GM12801 (cell line): Measurements from ENCODE around the gene IQGAP2.

Experiments
- TF ChIP-seq, protein P1 (sequence below): IDR thresholded peaks from one replicate; pipeline ENCODE4 v1.5.1; 2011; ENCODE audit warnings: control low read depth; ENCODE audit not compliant: insufficient read length; ENCODE audit errors: extremely low read depth

The IQGAP2 gene

DNA sequence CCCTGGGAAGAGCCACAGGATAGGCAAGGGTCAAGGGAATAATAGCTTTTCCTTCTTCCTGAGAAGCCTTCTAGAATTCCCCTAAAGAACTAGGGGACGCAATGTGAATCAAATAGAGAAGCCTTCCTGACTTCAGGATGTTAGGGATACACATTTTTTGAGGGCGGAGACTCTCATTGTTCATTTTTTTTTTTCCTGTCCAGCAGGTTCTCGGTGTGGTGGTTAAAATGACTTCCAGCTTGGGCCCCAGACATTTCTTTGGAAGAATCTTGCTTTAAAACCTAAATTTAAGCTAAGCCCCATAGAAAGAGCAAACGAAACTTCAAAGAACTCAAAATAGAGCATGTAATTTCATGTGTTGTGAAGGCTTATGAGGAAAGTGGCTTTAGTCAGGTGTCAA lies 80.8 kb downstream of the IQGAP2 start:
- TF ChIP-seq, protein P1, sequence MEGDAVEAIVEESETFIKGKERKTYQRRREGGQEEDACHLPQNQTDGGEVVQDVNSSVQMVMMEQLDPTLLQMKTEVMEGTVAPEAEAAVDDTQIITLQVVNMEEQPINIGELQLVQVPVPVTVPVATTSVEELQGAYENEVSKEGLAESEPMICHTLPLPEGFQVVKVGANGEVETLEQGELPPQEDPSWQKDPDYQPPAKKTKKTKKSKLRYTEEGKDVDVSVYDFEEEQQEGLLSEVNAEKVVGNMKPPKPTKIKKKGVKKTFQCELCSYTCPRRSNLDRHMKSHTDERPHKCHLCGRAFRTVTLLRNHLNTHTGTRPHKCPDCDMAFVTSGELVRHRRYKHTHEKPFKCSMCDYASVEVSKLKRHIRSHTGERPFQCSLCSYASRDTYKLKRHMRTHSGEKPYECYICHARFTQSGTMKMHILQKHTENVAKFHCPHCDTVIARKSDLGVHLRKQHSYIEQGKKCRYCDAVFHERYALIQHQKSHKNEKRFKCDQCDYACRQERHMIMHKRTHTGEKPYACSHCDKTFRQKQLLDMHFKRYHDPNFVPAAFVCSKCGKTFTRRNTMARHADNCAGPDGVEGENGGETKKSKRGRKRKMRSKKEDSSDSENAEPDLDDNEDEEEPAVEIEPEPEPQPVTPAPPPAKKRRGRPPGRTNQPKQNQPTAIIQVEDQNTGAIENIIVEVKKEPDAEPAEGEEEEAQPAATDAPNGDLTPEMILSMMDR, result no peak

DNA sequence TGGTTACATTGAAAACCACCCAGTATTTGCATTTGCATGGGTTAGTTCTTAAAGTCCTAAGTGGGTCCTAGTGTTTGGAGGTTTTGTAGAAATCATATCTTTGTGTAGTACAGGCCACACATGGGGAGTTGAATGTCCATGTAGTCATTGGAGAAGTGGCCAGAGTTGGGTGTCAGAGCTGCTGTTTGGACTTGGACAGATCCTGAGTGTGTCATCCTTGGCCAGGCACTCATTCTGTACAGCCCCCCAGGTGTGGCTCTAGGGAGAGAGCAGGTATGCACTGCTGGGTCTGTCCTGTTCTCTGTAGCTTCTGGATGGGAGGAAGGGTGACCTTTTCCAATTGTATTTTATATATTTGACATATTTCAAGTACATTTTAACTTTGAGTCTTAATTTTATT lies 82.4 kb downstream of the IQGAP2 start:
- TF ChIP-seq, protein P1, result no peak

DNA sequence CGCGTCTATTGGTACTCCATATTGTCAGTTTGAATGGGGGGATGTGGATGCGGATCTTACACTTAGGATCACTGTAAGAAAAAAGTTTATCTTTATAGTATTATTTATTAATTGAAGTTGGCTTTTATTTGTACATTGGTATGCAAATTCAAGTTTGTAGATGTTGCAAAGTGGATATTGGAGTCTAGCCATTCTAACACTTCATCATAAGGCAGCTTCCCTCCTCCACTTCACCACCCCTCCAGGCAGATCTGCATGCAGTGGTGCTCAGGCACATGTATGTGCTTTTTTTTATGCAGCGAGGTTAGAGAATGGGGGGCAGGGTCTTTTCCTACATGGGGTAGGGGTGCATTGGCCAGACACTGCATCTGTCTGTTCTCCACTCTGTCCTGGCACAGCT lies 84.3 kb downstream of the IQGAP2 start:
- TF ChIP-seq, protein P1, result no peak

DNA sequence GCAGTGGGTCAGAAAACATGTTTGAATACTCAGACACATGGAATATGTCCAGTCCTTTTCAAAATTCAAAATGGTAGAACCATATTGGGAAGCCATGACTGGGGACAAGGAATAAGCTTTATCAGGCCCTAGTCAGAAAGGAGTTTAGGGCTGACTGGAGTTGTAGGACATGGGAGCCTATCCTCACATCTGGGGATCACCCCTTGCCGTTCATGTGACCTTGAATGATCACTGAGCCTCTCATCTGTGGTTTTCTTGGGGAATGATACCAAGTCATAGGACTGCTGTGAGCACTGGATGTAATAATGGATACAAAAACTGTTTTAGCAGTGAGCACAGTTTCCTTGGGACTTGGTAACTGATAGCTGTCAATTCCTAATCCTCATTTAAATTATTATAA lies 84.7 kb downstream of the IQGAP2 start:
- TF ChIP-seq, protein P1, result no peak

DNA sequence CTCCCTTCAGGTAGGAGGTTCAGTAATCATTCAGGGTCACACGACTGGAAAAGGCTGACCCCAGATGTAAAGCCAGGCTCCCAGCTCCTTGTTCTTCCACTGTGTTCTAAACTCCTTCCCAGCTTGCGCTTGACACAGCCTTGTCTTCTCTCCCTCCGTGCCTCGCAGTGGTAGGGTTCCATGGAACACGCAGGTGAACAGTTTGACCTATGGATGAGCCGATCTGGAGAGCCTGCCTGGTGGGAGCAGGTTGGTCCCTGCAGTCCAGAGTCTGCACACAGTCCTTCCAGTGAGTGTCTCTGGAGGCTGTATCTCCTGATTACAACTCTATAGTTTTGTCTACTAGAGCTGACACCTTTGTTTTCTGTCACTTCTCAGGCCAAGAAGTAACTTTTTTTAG lies 85.9 kb downstream of the IQGAP2 start:
- TF ChIP-seq, protein P1, result no peak

DNA sequence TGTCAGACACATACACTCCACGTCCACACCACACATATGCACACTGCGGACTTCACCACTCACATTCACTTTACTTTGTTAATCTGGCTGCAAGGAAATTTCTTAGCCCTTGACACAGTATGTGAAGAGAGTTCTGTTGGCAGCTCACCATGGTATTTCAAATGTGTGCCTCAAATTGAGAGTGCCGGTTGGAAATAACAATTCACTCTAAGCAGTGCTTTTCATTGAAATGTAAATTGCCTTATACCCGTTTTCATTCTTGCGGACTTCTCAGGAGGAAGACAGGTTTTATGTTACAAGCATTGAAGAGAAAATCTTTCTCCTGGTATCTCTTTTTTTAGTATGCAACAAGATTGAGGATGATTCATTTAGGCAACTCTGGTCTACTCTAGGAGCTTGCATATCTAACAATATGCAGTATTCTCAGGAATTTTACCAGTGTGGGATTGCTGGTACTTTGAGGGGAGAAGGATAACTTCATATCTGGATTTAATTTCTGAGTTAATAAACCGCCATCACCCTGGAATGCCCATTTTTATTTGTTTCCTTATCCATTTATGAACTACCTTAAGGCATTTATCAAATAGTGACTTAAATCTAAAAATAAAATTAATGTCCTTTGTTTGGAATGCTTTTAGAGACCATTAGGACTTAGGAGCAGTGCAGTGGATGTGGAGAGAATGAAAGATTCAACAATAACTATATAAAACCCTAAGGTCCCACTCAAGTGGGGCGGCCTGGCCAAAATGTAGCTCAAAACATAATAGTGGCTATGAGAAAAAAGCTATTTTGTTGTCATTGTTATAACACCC lies 87.0 kb downstream of the IQGAP2 start:
- TF ChIP-seq, protein P1, result no peak

DNA sequence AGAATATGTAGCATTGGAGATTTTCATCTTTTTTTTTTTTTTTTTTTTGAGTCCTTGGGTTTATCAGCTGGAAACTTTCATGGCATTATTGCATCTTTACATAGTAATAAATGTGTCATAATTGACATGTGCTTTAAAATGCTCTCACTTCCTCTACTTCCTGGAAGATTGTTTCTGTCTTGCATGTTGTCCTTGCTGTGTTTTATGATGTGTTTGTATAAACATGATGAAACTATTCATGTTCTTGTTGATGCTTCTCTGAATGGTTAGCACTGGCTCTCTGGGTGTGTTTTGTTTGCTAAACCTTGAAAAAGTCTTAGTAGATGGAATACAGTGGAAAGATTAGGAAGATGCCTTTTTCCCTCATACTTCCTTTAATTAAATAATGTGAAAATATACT lies 87.9 kb downstream of the IQGAP2 start:
- TF ChIP-seq, protein P1, result no peak

DNA sequence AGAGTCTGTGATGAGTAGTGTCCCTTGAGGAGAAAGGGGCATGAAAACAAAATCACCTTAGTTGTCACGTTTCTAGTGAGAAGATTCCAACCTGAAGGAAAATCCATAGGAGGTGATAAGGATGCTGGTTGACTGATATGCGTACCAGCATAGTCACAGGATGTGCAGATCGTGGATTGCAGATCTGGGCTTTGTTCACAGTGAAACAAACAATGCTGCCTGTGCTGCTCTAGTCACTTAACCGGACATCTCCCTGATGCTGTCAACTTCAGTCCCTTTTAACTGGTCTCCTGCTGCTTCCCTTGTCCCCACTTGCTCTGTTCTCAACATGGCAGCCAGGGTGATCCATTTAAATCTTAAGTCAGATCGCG lies 89.7 kb downstream of the IQGAP2 start:
- TF ChIP-seq, protein P1, result no peak
